DND-41 (cell line): ENCODE data around the gene RBM10.

Experiments used
- ATAC-seq: fragments of 200-7000 bp; cut with Tn5 transposase; 3 replicates; pipeline ENCODE4 v1.9.1; 2021; ENCODE audit warnings: low read depth; ENCODE audit not compliant: insufficient read depth
- DNase-seq: peaks from one replicate; pipeline ENCODE4 v3.0.0-alpha.2; 2020
- H2AFZ ChIP-seq: 2 replicates; pipeline ENCODE4 v1.6.0; 2012; ENCODE audit warnings: low read depth, low read length
- H3K27ac ChIP-seq: 2 replicates; pipeline ENCODE4 v1.5.1; 2012; ENCODE audit warnings: low read length, inconsistent platforms
- H3K27me3 ChIP-seq: fragments of 200-600 bp; sonication (generic); 2 replicates; pipeline ENCODE4 v1.6.0; 2012; ENCODE audit warnings: low read length, mild to moderate bottlenecking, inconsistent platforms; ENCODE audit not compliant: insufficient read depth, poor library complexity
- H3K36me3 ChIP-seq: 2 replicates; pipeline ENCODE4 v1.5.1; 2012; ENCODE audit warnings: low read length, inconsistent platforms; ENCODE audit not compliant: insufficient read depth
- H3K4me1 ChIP-seq: 2 replicates; pipeline ENCODE4 v1.5.1; 2012; ENCODE audit warnings: mild to moderate bottlenecking, low read length; ENCODE audit not compliant: insufficient read depth
- H3K4me2 ChIP-seq: 2 replicates; pipeline ENCODE4 v1.6.0; 2012; ENCODE audit warnings: mild to moderate bottlenecking, moderate library complexity, low read length, inconsistent platforms; ENCODE audit not compliant: insufficient read depth
- H3K4me3 ChIP-seq, 2 experiments: fragments of 200-600 bp in 1 of 2; shearing (Covaris generic) in 1 of 2; 2 replicates each; pipeline ENCODE4 v1.5.1; 2012 to 2016; ENCODE audit warnings: inconsistent platforms in 2 of 2, low read length in 2 of 2, mild to moderate bottlenecking in 2 of 2, low read depth in 1 of 2, moderate library complexity in 1 of 2
- H3K79me2 ChIP-seq: 2 replicates; pipeline ENCODE4 v1.6.0; 2012; ENCODE audit warnings: low read length, inconsistent platforms; ENCODE audit not compliant: insufficient read depth
- H3K9ac ChIP-seq: 2 replicates; pipeline ENCODE4 v1.6.0; 2012; ENCODE audit warnings: low read depth, mild to moderate bottlenecking, inconsistent platforms, low read length, moderate library complexity
- H3K9me3 ChIP-seq: 2 replicates; pipeline ENCODE4 v1.5.1; 2012; ENCODE audit warnings: low read length, moderate library complexity, mild to moderate bottlenecking, inconsistent platforms; ENCODE audit not compliant: insufficient read depth, severe bottlenecking
- H4K20me1 ChIP-seq: 2 replicates; pipeline ENCODE4 v1.6.0; 2012; ENCODE audit warnings: low read length; ENCODE audit not compliant: insufficient read depth
- CTCF ChIP-seq: IDR thresholded peaks from 2 replicates; pipeline ENCODE4 v1.5.1; 2012; ENCODE audit warnings: borderline replicate concordance, low read length, moderate library complexity, mild to moderate bottlenecking; ENCODE audit not compliant: poor library complexity, severe bottlenecking; ENCODE audit errors: extremely low read depth
- EZH2 ChIP-seq: IDR thresholded peaks from 3 replicates; pipeline ENCODE4 v1.6.1; 2012; ENCODE audit warnings: borderline replicate concordance, low read depth, mild to moderate bottlenecking, moderate library complexity, low read length, inconsistent platforms; ENCODE audit not compliant: severe bottlenecking

The RBM10 gene

DNA sequence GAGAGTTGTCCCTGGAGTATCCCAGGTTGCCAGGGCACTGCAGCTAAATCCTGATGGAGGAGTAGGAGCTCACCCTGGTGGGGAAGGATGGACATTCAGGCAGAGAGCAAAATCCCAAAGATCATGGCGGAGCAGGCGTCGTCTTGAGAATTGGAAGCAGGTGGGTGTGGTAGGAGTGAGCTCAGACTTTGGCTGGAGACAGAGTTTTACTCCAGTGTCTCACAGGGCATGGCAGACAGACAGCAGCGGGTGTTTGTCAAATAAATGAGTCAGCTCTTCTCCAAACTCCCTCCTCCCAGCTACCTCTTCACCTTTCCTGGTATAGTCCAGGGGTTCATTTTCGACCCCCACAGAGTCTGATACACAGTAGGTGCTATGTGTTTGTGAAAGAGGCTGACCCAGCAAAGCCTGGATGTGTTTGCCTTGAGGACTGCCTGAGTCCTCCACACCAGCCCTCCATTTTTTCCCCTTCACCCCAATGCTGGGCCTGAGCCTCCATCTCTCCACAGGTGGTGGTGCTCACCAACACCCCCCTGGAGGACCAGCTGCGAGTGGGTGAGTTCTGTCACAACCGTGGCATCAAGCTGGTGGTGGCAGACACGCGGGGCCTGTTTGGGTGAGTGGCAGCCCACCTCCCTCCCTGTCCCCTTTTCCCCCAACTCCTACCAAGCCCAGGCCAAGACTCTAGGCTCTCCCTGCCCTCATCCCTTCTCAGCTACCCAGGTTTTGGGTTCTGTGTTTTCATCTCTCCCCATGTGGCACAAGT lies 55.5 kb downstream of the RBM10 start:
- peaks cover 97% of the 10 kb centered on the region for H3K36me3 ChIP-seq

GRCh38 chrX:47201345-47201944 lies 56.4 kb downstream of the RBM10 start:
- H3K36me3 ChIP-seq = peaks cover 97% of the 10 kb centered on the region
- peaks cover 10% of the 10 kb centered on the region for H3K4me1 ChIP-seq
- no peaks in the 10 kb centered on the region for H3K9me3 ChIP-seq
- H3K9ac ChIP-seq = no peak overlapping the region
- H3K27ac ChIP-seq = no peak overlapping the region
- H4K20me1 ChIP-seq = peaks cover 37% of the 10 kb centered on the region
- H3K4me3 ChIP-seq = no peak overlapping the region
- TF ChIP-seq EZH2 = no peak
- no peak for TF ChIP-seq CTCF
- peaks cover 40% of the 10 kb centered on the region for H3K79me2 ChIP-seq
- no peaks in the 10 kb centered on the region for H3K27me3 ChIP-seq
- DNase-seq (no peak), ATAC-seq (no peak)
- H2AFZ ChIP-seq = no peak overlapping the region
- no peak overlapping the region for H3K4me2 ChIP-seq

More for the DNA sequence above, 55.5 kb downstream of the RBM10 start:
- Histone ChIP-seq H2AFZ (no peak overlapping the region), H3K27me3 (no peaks in the 10 kb centered on the region), H3K27ac (no peak overlapping the region), H3K4me3 (no peak overlapping the region), H3K79me2 (peaks cover 47% of the 10 kb centered on the region), H3K4me1 (peaks cover 19% of the 10 kb centered on the region), H3K4me2 (no peak overlapping the region), H4K20me1 (peaks cover 45% of the 10 kb centered on the region), H3K9me3 (no peaks in the 10 kb centered on the region), H3K9ac (no peak overlapping the region)
- no peak for DNase-seq
- ATAC-seq = no peak
- TF ChIP-seq CTCF (no peak), EZH2 (no peak)

GRCh38 chrX:47202316-47202715 lies 57.3 kb downstream of the RBM10 start:
- no peak overlapping the region for H3K27ac ChIP-seq
- peaks cover 29% of the 10 kb centered on the region for H4K20me1 ChIP-seq
- TF ChIP-seq CTCF (no peak), EZH2 (no peak)
- H3K79me2 ChIP-seq = peaks cover 32% of the 10 kb centered on the region
- no peaks in the 10 kb centered on the region for H3K9me3 ChIP-seq
- H3K4me2 ChIP-seq = no peak overlapping the region
- H3K4me1 ChIP-seq = peaks cover 2% of the 10 kb centered on the region; the same call in 1 of the 2 replicates
- ATAC-seq = no peak
- H3K36me3 ChIP-seq = peaks cover 97% of the 10 kb centered on the region
- no peak overlapping the region for H3K9ac ChIP-seq
- no peak for DNase-seq
- no peak overlapping the region for H3K4me3 ChIP-seq
- H3K27me3 ChIP-seq = no peaks in the 10 kb centered on the region
- H2AFZ ChIP-seq = no peak overlapping the region
